GM18951 (cell line): Measurements from ENCODE around the gene GMEB2.
"Not testable (repeated sequence)": the region's sequence is repeated elsewhere in the genome, so short reads cannot be mapped to it uniquely, and the experiment has no call there.

ENCODE experiments used
- POLR2A ChIP-seq: IDR thresholded peaks from 4 replicates; pipeline ENCODE4 v1.6.1; 2011; ENCODE audit warnings: mild to moderate bottlenecking; ENCODE audit not compliant: insufficient read length, insufficient read depth; ENCODE audit errors: extremely low read depth
- in situ Hi-C: fragments of 300-500 bp; cut with MboI; formaldehyde crosslinking; loops from one replicate; pipeline ENCODE4 v1.12.0; 2022; ENCODE audit warnings: low sequenced_read_pairs, mixed read lengths, inconsistent platforms; ENCODE audit not compliant: unreplicated experiment

Gene GMEB2

DNA sequence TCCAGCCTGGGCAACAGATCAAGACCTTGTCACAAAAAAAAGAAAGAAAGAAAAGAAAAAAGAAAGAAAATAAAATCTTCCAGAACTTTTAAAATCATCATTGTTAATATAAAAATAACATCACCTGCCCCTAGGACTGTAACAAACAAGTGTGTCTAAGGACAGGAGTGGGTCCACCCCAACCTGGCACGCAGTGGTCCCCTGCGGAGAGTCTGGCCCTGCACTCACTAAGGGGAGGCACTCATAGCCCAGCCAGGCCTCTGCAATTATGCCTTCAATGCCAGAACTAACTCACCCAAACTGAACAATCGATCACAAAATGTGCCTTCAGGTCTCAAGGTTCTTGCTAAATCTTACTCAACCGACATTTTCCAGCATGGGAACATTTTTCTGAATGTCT lies 4.8 kb downstream of the GMEB2 start:
- in situ Hi-C loops = no loop called here
- no peak for TF ChIP-seq POLR2A

DNA sequence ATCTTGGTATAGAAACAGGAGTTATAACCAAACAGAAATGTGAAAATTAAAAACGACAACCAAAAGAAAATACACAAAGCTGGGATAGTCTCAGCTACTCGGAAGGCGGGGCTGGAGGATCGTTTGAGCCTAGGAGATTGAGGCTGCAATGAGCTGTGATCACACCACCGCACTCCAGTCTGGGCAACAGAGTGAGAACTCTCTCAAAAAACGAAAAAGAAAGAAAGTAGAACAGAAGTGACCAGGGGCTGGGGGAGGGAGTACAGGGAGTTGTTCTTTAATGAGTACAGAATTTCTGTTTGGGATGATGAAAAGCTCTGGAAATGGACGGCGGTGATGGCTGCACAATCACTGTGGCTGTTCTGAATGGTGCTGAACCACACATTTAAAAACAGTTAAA lies 5.9 kb downstream of the GMEB2 start:
- TF ChIP-seq POLR2A = no peak
- in situ Hi-C loops = no loop called here

DNA sequence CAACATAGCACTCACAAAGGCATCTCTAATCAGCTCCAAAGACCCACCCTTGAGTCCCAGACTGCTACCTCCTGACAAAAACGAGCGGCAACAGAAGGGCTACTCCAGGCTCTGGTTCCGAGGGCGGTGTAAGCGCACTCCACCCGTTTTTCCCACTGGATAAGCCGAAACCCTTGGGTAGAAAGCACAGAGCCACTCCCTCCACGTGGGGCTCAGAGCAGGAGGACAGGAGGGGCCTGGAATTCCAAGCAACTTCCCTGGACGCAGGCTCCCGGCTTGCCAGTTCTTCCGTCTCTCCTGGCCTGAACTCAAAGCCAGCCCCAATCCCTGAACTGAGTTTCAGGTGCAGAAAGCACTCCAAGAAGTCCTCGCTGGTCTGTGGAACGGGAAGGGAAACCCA lies 7.4 kb downstream of the GMEB2 start:
- in situ Hi-C loops = no loop called here
- no peak for TF ChIP-seq POLR2A

DNA sequence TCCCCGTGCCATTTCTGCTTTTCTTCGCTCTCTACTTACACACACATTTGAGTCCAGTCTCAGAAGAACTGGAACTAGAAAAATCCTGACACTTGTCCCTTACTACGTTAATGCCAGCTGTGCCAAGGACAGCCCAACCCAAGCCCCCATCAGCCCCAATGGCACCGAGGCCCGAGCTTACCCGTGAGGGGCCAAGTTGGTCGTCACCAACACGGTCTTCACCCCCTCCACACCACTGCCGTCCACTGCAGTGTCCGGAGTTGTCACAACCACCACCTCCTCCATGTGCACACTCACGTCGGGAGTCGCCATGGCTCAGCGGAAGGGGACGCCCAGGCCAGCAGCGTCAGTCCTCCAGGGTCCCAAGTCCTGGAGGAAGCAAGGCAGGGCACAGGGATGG lies 7.8 kb downstream of the GMEB2 start:
- in situ Hi-C loops = no loop called here
- no peak for TF ChIP-seq POLR2A

DNA sequence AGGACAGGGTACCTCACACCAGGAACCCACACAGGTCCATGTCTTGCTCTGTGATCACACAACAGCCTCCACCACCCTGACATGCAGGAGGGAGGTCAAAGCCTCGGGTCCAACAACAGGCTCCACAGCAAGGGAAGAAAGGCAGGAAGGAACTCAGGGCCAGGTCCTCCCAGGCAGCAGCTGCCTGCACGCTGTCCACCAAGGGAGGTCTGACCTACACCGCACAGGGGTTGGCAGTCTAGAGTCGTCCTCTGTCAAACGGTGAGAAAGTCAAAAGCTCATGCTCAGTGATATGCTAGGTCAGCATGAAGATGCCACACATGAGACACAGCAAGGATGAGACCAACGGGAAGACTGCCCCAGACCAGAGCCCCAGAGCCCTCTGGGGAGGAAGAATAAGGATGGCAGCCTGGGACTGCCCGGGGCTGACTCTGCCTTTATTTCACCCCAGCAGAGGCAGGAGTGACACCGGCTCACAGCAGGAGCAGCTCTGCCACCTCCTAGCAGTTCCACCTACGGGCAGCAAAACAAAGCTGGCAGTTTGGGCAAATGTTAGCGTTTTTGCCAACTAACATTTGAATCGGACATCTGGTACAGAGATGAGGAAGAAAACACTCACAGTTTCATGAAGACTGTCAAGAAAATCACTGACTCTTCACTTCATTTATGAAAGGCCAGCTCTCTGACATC lies 8.5 kb downstream of the GMEB2 start:
- in situ Hi-C loops = no loop called here
- TF ChIP-seq POLR2A = no peak

DNA sequence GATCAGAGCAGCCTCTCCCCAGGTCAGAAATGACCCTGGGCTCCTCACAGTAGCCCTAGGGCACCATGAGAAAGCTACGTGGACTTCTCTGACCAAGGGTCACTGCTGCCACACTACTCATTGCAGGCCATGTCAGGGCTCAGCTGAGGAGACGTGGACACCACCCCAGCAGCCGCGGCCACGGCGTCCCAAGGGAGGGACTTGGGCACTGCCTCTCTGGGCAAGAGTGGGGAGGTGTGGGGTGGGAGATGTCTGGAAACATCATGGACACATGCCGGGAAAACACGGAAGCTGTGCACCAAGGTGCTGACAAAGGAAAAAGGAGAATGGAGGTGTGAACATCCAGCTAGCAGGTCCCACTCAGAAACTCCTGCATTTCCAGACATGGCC lies 9.0 kb downstream of the GMEB2 start:
- in situ Hi-C loops = no loop called here
- TF ChIP-seq POLR2A = no peak

DNA sequence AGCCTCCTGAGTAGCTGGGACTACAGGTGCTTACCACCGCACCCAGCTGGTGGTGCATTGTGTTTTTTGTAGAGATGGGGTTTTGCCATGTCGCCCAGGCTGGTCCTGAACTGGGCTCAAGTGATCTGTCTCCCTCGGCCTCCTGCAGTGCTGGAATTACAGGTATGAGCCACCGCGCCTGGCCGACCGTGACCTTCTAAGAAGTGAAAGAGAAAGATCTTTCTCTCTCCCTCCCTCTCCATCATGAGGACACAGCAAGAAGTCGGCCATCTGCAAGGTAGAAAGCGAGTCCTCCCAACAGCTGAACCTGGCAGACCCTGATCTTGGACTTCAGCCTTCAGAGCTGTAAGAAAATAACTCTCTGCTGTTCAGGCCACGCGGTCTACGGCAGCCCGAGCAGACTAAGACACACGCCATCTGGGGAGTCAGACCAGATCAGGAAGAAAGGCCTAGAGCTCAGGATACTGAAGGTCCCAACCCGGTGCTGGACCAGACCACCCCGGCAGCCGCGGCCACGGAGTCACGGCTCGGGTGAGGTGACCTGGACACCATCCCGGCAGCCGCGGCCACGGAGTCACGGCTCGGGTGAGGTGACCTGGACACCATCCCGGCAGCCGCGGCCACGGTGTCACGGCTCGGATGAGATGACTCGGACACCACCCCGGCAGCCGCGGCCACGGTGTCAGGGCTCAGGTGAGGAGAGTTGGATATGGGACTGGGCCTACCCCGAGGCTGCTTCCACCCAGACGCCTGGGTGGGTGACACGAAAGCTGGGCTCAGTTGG lies 9.6 kb downstream of the GMEB2 start:
- no peak for TF ChIP-seq POLR2A
- in situ Hi-C loops = no loop called here

DNA sequence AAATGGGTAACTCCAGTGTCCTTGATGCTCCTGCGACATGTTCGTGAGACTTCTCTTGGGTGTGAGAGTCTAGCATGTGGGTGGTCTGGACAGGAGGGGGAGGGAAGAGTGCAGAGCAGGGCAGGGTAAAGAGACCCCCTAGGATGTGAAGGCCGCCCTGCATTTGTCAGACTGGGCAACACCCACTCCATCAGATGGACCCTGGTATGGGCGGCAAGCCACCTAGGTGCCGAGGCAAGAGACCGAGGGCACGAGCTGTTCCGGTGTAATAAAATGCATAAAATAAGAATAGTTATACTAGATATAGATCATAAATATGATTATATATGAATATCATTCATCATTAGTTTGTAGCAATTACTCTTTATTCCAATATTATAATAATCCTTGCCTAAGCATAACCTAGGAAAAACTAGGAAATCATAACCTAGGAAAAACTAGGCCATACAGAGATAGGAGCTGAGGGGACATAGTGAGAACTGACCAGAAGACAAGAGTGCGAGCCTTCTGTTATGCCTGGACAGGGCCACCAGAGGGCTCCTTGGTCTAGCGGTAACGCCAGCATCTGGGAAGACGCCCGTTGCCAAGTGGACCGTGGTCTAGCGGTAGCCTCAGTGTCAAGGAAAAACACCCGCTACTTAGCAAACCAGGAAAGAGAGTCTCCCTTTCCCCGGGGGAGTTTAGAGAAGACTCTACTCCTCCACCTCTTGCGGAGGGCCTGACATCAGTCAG lies 12.9 kb downstream of the GMEB2 start:
- in situ Hi-C loops = not testable (repeated sequence)

DNA sequence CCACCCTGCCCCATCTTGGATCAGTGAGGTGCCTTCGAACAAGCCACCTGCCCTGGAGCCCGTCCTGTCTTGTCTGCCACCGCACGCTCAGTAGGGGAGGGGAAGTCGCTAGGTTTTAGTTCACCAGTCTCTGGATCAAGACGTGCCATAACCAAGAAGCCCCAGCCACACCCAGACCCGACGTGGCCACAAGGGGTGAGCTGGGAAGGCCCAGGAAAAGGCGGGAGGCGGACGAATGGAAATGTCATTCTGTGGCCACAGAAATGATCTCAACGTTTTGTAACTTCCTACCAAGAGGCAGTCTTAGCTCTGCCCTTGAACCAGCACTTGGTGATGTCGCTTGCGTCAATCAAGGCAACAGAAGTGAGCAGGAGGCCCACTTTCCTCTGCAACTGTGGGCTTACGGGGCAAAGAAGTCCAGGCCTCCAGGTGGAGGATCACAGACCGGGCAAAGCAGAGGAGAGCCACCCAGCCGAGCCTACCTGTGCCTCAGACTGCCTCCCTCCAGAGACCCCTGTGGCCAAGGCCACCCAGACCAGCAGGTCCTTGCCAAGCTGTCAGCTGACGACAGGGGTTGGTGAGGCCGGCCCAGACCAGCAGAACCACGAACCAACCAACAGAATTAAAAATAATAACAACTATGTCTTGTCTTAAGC lies 14.5 kb downstream of the GMEB2 start:
- no peak for TF ChIP-seq POLR2A
- in situ Hi-C loops = no loop called here

DNA sequence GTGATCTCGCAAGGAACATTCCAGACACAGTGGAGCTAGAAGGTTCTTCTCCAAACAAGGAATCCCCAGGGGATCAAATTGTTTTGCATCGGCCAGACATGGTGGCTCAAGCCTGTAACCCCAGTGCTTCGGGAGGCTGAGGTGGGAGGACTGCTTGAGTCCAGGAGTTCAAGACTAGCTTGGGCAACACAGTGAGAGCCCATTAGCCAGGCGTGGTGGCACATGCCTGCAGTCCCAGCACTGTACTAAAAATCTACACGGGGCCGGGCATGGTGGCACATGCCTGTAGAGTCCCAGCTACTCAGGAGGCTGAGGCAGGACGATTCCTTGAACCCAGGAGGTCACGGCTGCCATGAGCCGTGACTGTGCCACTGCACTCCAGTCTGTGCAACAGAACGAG lies 15.3 kb downstream of the GMEB2 start:
- TF ChIP-seq POLR2A = no peak
- in situ Hi-C loops = no loop called here

DNA sequence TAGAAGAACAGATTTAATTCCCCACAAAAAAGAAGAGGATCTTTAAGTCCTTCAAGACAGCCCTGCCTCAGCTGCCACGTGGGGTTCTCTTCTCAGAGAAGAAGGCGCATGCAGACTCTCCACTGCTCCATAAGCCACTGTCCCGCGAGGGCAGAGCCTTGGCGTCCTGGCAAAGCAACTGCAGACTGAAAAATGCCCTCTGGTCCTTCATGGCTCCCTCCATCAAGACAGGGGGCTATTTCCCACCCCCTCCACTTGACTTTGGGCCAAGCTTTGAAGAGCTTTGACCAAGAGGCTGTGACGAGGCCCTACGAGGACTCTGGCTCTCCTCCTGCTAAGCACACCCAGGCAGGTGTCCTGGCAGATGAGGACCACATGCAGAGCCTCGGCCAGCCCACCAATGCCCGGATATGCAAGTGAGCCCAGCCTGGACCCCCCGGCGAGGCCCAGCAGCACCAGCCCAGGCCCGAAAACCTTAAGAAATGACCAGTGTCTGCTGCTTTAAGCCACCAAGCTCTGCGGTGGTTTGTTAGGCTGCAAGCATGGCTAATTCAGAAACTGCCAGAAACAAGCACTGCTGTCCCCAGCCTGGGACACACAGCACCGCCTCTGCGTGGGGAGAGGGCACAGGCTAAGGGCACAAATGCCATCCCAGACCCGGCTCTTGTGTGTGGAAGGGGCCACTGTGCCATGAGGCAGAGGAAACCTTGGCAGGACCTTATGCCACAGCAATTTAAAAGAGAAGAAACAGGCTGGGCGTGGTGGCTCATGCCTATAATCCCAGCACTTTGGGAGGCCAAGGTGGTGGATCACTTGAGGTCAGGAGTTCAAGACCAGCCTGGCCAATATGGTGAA lies 16.1 kb downstream of the GMEB2 start:
- no peak for TF ChIP-seq POLR2A
- in situ Hi-C loops = no loop called here

DNA sequence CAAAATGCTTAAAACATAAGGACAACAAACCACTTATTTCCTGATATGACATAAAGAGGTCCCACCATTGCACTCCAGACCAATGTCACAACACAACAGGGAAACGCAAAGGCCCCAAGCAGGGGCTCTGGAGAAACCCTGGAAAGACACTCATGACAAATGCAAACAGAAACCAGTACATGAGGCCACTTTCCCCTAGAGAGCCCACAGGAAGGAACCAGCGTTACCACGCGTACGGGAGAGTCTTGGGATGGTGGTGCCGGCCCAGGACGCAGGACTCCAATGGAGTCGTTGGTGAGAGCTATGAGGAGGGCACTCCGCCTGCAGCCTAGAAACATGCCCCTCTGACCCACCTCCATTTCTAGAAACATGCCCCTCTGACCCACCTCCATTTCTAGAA lies 20.2 kb downstream of the GMEB2 start:
- TF ChIP-seq POLR2A = no peak
- in situ Hi-C loops = no loop called here
